GM19455 (cell line): Measurements from ENCODE around the gene ZNF471.

Source experiments
- ATAC-seq: cut with Tn5 transposase; IDR thresholded peaks from one replicate; pipeline ENCODE4 v1.9.1; 2021; ENCODE audit not compliant: unreplicated experiment

ZNF471 gene

GRCh38 chr19:56507446-56508289 lies at the start of gene ZNF471:
Gene ZNF471, plus strand, starts transcription at chr19:56507855. Its CDS starts 3,717 bp downstream, at chr19:56511572.
- ATAC-seq, result no peak

- no peak for ATAC-seq
Measured at GRCh38 chr19:56474308-56474707, 33.3 kb upstream of the ZNF471 start.

- no peak for ATAC-seq
Measured at GRCh38 chr19:56476093-56476492, 31.6 kb upstream of the ZNF471 start.

GRCh38 chr19:56476651-56477428 lies 30.8 kb upstream of the ZNF471 start, which contains the start of gene ZNF667:
Gene ZNF667, minus strand, starts transcription at chr19:56477345. Its CDS starts 14,975 bp downstream, at chr19:56462370.
- ATAC-seq, result no peak

- no peak for ATAC-seq
Measured at GRCh38 chr19:56477429-56478338, 30.0 kb upstream of the ZNF471 start.

GRCh38 chr19:56491399-56491798 lies 16.3 kb upstream of the ZNF471 start:
- ATAC-seq, result no peak

GRCh38 chr19:56504581-56504980 lies 3.1 kb upstream of the ZNF471 start:
- no peak for ATAC-seq

- no peak for ATAC-seq
Measured at GRCh38 chr19:56508290-56508778, 679 bp downstream of the ZNF471 start.

GRCh38 chr19:56525214-56525860 lies 17.7 kb downstream of the ZNF471 start:
- ATAC-seq, result no peak

GRCh38 chr19:56537442-56537841 lies 29.8 kb downstream of the ZNF471 start:
- ATAC-seq, result no peak

GRCh38 chr19:56538254-56538760 lies 30.7 kb downstream of the ZNF471 start:
- ATAC-seq, result no peak

- ATAC-seq, result no peak
Measured at GRCh38 chr19:56538761-56539263, 31.2 kb downstream of the ZNF471 start, which contains the start of gene ZFP28. Gene ZFP28, plus strand, starts transcription at chr19:56538948. Its CDS starts 71 bp downstream, at chr19:56539019.

- ATAC-seq, result no peak
Measured at GRCh38 chr19:56543776-56544175, 36.1 kb downstream of the ZNF471 start.

- ATAC-seq, result no peak
Measured at GRCh38 chr19:56547535-56547934, 39.9 kb downstream of the ZNF471 start.

- ATAC-seq, result no peak
Measured at GRCh38 chr19:56554272-56554869, 46.7 kb downstream of the ZNF471 start.

GRCh38 chr19:56562766-56563165 lies 55.1 kb downstream of the ZNF471 start:
- no peak for ATAC-seq

GRCh38 chr19:56566904-56567273 lies 59.2 kb downstream of the ZNF471 start:
- peak; percentile 37 for ATAC-seq

GRCh38 chr19:56567274-56568120 lies 59.8 kb downstream of the ZNF471 start, which contains the start of gene ZNF470:
Gene ZNF470, plus strand, starts transcription at chr19:56567468. Its CDS starts 2,844 bp downstream, at chr19:56570312.
- peak; percentile 94 for ATAC-seq
